DOHH2 (cell line): ENCODE measurements around the gene DENND6B.

Experiments used
- EZH2phosphoT487 ChIP-seq: fragments of 200-600 bp; sonication (generic); IDR thresholded peaks from 2 replicates; pipeline ENCODE4 v1.6.1; 2017; ENCODE audit warnings: borderline replicate concordance, mild to moderate bottlenecking, antibody characterized with exemption, low read length, moderate library complexity, mixed read lengths
- TF ChIP-seq, protein P1 (sequence below): fragments of 200-600 bp; sonication (generic); IDR thresholded peaks from one replicate; pipeline ENCODE4 v1.5.1; 2014; ENCODE audit warnings: antibody characterized with exemption, mild to moderate bottlenecking, low read depth, low read length; ENCODE audit not compliant: poor library complexity, severe bottlenecking

DNA sequence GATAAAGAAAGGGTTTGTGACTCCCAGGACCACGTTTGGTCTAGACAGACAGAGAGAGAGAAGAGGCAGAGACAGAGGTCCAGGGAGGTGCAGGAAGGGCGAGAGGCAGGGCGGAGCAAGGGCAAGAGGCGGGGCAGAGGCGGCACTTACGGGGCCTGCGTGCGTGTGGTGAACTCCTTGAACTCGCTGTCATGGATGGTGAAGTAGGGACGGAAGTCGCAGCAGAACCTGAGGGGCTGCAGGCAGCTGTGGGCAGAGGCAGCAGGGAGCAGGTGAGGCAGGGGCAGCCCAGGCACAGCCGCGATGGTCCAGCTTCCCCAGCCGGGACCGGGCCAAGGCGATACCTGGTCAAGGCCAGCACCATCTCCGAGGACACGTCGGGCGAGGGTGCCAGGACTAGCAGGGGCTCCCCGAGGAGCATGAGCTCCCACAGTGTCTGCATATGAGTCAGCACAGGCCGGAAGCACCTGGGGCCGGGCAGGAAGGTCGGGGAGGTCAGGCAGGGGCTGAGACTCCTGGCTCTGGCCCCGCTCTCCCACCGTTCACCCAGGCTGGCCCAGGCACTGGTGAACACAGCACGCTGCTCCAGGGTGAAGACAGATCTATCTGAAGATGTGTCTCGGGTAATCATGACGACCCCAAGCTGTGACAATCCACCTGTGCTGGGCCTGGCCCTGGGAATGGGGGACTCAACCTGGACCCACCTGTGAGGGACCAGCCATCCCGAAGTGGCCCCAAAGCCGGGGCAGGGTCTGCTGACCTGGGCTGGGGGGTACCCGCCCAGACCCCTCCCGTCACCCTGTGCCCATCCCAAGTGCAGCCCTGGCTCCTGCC, 12.1 kb downstream of the DENND6B start:
- TF ChIP-seq, protein P1, sequence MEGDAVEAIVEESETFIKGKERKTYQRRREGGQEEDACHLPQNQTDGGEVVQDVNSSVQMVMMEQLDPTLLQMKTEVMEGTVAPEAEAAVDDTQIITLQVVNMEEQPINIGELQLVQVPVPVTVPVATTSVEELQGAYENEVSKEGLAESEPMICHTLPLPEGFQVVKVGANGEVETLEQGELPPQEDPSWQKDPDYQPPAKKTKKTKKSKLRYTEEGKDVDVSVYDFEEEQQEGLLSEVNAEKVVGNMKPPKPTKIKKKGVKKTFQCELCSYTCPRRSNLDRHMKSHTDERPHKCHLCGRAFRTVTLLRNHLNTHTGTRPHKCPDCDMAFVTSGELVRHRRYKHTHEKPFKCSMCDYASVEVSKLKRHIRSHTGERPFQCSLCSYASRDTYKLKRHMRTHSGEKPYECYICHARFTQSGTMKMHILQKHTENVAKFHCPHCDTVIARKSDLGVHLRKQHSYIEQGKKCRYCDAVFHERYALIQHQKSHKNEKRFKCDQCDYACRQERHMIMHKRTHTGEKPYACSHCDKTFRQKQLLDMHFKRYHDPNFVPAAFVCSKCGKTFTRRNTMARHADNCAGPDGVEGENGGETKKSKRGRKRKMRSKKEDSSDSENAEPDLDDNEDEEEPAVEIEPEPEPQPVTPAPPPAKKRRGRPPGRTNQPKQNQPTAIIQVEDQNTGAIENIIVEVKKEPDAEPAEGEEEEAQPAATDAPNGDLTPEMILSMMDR = no peak
- TF ChIP-seq EZH2phosphoT487 = no peak
